HG03103 (cell line): Measurements from ENCODE around the gene ZNF574.
"Not testable (repeated sequence)": the region's sequence is repeated elsewhere in the genome, so short reads cannot be mapped to it uniquely, and the experiment has no call there.

Experiments
- ATAC-seq: cut with Tn5 transposase; IDR thresholded peaks from one replicate; pipeline ENCODE4 v1.9.1; 2021; ENCODE audit warnings: low read depth; ENCODE audit not compliant: unreplicated experiment

Gene ZNF574

GRCh38 chr19:42095814-42096230 is 19.9 kb downstream of the ZNF574 start:
- ATAC-seq = no peak

DNA sequence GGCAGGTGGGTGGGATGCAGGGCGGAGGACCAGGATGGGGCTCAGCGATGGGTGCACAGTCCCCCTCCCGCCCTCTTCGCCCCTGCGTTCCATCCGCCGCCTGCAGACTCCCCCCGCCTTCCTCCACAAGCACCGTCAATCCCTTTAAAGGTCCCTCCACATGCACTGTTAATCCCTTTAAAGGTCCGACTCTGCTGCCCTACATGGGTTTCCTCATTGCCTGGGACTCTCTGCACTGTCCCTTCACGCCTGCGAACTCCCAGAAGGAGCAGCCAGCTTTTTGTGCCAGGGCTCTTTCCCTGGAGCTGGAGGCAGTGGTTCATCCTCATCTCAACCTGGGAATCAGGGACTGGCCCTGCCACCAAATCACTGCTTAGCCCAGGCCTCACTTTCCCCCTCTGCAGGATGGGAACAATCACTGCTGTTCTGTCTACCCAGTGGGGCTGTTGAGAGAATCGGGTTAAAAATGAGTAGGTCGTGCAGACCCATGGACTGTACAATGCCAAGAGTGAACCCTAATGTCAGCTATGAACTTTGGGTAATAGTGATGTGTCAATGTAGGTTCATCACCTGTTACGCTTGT is 20.4 kb downstream of the ZNF574 start:
- no peak for ATAC-seq

- ATAC-seq = no peak
These were observed 21.5 kb downstream of the ZNF574 start for GRCh38 chr19:42097461-42097860.

GRCh38 chr19:42098781-42099180 is 22.8 kb downstream of the ZNF574 start:
- no peak for ATAC-seq

GRCh38 chr19:42099336-42099925 is 23.5 kb downstream of the ZNF574 start:
- ATAC-seq = no peak

GRCh38 chr19:42100241-42100640 is 24.3 kb downstream of the ZNF574 start:
- not testable (repeated sequence) for ATAC-seq

DNA sequence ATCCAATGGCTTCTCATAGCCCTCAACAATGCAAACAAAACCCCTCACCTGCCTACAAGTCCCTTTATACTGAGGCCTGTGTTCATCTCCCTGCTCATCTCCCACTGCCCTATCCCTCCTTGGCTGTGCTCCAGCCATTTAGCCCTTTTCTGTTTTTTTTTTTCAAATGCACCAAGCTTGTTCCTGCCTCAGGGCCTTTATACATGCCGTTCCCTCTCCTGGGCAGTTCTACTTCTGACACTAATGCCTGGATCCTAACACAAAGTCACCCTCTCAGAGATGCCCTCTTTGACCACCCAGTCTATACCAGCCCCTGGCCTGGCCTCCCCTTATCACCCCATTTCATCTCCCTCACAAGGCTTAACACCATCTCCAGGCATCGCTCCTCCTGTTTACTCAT is 26.9 kb downstream of the ZNF574 start:
- no peak for ATAC-seq

DNA sequence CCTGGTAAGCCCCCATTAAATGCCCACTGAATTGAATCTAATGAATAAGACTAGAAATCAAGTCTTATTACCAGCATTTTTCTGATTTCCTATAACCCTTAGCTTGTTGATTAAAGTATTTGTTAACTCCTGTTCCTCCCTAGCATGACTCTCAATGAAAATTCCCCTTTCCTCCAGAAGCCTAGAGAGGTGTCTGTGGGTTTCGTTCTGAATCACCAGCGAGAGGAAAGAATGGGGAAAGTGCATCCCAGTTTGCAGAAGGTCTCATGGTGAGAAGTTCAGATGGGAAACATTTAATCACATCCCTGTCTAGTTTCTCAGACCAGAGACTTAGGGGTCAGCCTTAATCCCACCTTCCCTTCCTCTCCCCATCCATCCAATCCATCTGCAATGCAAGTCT is 29.4 kb downstream of the ZNF574 start:
- no peak for ATAC-seq

- no peak for ATAC-seq
These were observed 32.8 kb downstream of the ZNF574 start for GRCh38 chr19:42108527-42109389.

DNA sequence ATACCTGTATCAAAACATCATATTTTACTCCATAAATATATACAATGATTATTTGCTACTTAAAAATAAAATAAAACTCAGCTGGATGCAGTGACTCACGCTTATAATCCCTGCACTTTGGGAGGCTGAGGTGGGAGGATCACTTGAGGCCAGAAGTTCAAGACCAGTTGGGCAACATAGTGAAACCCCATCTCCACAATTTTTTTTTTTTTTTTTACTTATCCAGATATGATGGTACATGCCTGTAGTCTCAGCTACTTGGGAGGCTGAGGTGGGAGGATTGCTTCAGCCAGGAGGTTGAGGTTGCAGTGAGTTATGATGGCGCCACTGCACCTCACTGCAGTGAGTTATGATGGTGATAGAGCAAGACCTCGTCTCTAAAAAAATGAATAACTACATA is 33.9 kb downstream of the ZNF574 start:
- no peak for ATAC-seq

DNA sequence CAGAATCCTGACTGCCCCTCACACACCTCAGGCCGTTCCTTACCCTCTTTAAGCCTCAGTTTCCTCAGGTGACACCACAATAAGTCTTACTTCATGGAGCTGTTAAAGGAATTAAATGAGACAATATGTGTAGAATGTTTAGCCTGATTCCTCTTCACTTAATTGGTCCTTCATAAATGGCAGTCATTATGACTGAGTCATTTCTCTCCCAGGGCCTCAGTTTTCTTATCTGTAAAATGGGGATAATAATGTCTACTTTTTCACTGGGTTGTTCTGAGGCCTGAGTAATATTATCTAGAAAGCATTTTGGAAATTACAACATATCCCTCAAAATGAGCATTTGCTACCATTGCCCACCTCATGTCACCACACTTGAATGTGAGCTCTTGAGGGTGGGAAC is 34.7 kb downstream of the ZNF574 start:
- ATAC-seq = no peak

- ATAC-seq = no peak
These were observed 35.4 kb downstream of the ZNF574 start for GRCh38 chr19:42111384-42111783.

DNA sequence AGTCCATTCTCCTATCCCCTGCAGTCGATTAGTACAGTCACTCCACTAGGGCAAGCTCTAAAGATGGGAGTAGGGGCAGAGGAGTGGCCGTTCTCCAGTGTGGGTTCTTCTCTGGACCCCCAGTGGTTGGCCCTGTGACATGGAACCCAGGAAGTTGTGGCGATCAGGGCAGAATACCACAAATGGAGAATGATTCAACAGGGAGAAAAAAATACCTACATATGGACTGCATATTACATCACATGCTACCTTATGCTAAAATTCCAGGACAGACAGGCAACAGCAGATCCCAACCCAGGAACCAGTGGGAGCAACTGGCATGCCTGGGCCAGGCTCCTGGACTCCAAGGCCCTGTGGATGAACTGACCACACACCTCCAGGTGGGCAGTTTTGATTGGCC is 35.8 kb downstream of the ZNF574 start:
- no peak for ATAC-seq

DNA sequence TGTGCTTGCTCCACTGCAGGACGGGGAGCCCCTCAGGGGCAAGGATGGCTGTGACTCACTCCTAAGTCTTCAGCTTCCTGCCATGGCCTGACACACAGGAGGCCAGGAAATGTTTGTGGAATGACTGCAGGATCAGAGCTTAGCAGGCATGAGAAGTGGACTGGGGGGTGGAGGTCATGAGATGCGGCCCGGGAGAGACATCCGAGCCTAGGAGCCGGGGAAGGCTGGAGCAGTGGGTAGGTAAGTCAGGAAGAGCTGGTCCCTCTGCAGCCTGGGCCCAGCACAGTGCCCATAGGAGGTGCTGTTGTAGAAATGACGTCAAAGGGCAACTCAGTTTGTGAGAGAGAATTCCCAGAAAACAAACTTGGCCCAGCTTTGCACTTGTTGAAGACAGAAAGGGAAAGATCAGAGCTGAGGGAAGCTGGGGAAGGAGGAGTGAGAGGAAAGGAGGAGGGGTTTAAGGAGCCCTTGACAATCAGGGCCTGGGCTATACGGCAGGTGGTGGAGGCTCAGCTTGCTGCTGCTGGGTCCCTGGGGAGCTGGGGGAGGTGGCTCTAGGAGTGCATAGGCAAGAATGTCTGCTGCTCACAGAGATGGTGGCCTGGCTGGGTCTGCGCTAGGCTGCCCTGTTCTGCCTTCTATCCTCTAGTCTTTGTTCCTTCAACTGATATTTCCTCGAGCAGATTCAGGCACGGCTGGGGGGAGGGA is 37.8 kb downstream of the ZNF574 start:
- ATAC-seq = no peak

DNA sequence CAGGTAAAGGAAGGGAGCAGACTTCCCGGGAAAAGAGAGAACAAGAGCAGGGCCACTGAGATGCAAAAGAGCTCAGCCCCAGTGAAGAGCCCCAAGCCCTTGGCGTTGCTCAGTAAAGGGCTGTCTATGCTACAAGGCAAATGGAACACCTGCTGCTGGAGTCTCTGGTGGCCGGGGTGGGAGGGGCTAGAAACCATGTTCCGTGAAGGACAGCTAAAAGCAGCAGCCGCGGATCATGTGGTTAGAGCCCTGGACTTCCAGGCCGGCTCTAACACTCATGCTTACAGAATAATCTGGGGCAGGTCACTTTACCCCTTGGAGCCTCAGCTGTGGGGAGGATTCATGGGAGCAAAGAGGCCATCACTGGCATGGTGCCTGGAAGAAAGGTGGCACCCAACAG is 38.4 kb downstream of the ZNF574 start:
- peak; percentile 53 for ATAC-seq

DNA sequence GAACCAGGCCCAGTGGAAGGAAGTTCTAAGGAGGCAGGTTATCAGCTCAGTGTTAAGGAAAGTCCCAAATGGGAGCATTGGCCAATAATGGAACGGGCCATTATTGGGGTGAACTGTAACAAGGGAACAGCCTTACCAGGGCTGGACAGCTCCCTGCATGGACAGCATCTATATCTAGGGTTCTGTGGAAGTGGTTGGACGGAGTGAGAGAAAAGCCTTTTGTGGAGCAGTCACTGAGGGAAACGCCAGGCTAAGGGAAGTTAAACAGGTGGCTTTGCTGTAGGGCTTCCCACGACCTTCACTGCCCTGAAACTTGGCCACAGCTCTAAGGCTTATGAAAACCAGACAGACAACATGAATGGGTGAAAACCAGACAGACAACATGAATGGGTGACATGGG is 39.3 kb downstream of the ZNF574 start:
- ATAC-seq = no peak

- no peak for ATAC-seq
These were observed 39.7 kb downstream of the ZNF574 start for GRCh38 chr19:42115705-42116104.

DNA sequence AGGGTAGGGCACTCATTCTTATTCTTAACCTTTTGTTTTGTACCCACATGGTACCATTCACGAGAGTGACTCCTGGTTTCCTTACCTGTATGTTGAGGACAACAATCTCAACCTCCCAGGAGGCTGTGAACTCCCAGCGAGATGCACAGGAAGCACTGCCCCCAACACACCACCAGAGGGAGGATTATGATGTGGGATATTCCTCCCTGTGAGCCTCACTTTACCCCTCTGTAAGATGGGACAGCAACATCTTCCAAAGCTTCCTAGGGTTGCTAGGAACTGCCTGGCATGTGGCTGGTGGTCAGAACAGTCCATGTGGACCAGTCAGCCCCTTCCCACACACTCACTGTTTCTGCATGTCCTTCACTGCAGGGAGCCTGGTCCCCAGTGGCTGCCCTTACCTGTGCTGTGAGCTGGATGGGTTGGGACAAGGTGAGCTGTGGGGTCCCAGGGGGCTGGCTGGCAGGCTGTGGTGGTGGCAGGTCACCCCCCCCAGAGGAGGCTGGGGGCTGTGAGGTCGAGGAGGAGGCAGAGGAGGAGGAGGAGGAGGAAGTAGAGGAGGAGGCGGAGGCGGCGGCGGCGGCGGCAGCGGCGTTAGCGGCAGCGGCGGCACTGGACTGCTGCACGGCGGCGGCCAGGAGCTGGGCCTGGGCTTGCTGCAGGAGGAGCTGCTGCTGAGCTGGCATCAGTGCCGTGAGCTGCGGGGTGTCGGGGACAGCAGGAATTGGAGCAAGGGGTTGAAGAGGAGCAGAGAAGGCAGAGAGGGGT is 40.5 kb downstream of the ZNF574 start:
- ATAC-seq = no peak

DNA sequence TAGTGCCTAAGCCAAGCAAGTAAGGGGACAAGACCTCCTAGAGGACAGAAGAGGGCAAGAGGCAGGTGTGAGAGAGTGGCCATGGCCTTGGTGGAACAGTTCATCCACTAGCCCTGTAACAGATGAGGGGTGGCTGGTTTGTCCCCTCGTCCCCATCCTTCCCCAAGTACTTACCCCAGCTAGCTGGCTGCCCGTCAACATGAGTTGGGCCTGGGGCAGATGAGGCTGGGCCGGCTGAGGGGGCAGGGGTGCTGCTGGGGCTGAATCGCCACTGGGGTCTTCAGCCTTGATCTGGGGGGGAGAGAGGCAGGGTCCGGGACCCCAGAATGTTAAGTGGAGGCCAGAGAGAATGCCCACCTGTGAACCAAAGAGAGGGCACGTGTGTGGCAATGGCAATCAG is 41.1 kb downstream of the ZNF574 start:
- ATAC-seq = no peak

- no peak for ATAC-seq
These were observed 44.5 kb downstream of the ZNF574 start for GRCh38 chr19:42120276-42120980.
